Stimulated activated CD8-positive, alpha-beta memory T cell treated with anti-CD3 and anti-CD28 coated beads, Interleukin-7, amount 100 ng/mL, for 24 hours (primary cell): Measurements from ENCODE around the gene AKIRIN1.
A peak's percentile ranks its signal among the peaks of the same experiment; 100 is the strongest.
"Not testable (repeated sequence)": the region's sequence is repeated elsewhere in the genome, so short reads cannot be mapped to it uniquely, and the experiment has no call there.

Source experiments
- DNase-seq: peaks from one replicate; pipeline ENCODE4 v3.0.0-alpha.2; 2020; ENCODE audit warnings: low read depth

Gene AKIRIN1, protein sequence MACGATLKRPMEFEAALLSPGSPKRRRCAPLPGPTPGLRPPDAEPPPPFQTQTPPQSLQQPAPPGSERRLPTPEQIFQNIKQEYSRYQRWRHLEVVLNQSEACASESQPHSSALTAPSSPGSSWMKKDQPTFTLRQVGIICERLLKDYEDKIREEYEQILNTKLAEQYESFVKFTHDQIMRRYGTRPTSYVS

DNA sequence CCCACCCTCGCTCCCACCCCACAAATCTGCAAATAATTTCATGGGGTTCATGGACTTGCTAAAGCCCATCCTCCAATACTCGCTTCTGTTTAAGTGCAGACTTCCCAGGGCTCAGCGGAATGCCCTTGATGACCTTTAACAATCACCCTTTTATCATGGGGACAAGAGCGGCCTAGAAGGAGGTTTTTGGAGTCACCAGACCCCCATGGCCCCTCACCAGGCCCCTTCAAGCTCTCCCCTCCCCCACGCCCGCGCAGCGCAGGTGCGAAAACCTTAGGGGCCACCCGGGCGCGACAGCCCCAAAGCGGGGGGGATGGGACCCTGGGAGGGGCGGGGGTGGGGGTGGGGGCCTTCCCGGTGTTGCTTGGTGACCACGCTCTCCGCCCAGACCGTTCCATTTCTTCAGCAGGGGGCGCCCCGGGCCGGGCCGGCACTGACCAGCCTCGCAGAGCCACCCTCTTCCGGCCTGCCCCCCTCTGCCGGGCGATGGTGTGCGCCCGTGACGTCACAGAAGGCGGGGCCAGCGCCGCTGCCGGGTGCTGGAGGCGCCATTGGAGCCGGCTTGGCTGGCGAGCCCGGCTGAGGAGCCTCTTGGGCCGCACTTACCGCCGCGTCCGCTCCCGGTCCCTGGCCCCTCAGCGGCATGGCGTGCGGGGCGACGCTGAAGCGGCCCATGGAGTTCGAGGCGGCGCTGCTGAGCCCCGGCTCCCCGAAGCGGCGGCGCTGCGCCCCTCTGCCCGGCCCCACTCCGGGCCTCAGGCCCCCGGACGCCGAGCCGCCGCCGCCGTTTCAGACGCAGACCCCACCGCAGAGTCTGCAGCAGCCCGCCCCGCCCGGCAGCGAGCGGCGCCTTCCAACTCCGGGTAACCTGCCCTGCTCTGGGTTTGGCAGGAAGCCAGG, at the start of gene AKIRIN1:
Gene AKIRIN1, plus strand, starts transcription at position 539 of the 900 bp plus-strand sequence. Its CDS starts 105 bp downstream, at position 644.
- DNase-seq, result peak; percentile 93

DNA sequence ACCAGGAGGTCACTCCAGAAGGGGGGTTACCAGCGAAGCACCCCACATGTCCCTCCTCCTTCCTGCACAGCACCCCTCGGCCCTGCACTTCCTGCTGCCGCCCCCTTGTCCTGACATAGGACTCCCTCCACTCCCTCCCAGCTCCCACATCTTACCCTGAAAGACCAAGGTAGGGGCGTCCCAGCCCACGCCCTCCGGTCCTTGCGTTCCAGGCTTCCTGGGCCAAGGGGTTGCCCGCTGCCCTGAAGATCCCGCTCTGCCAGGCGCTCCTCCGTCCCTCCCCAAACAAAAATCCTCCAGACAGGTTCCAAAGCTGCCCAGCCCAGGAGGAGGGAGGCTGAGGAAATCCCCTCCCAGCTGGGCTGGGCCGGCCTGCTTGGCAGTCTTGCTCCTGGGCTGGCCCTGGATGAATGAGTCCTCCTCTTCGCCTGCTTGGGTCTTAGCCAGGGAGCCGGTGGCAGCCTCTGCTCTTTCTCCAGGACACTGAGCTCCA, 49.5 kb upstream of the AKIRIN1 start, which contains the start of gene RHBDL2:
Gene RHBDL2, minus strand, starts transcription at position 304 of the 493 bp plus-strand sequence. CDS start 22,618 bp downstream, outside the sequence.
- DNase-seq, result no peak

DNA sequence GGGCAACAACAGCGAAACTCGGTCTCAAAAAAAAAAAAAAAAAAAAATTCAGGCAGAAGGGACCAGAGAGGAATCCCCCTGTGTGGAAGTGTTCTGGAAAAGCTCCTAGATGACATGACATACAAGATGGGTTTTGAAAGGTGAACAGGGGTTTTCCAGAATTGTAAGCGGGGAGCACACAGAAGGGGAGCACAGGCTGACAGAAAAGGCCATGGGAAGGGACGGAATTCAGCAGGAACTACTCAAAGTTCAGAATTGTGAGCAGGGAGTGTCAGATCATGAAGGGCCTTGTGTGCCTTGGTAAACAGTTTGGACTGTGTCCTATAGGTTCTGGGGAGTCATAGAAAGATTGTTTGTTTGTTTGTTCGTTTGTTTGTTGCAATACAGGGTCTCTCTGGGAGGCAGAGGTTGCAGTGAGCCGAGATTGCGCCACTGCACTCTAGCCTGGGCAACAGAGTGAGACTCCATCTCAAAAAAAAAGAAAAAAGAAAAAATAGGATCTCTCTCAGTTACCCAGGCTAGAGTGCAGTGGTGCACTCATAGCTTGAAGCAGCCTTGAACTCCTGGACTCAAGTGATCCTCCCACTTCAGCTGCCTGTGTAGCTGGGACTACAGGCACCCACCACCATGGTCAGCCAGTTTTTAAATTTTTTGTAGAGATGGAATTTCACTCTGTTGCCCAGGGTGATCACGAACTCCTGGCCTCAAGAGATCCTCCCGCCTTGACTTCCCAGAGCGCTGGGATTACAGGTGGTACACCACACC, 48.2 kb upstream of the AKIRIN1 start:
- DNase-seq, result no peak

DNA sequence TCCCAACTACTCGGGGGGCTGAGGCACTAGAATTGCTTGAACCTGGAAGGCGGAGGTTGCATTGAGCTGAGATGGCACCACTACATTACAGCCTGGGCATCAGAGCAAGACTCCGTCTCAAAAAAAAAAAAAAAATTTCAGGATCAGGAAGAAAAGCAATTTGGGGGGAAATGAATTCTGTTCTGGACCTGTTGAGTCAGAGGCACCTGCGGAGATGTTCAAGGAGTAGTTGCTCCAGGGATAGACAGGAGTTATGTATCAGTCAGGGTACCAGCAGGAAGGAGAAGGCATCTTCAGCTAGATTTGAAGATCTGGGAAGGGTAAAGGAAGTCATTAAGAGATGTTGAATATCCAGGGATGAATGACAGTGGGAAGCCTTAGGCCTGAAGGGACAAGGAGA, 46.5 kb upstream of the AKIRIN1 start:
- no peak for DNase-seq

DNA sequence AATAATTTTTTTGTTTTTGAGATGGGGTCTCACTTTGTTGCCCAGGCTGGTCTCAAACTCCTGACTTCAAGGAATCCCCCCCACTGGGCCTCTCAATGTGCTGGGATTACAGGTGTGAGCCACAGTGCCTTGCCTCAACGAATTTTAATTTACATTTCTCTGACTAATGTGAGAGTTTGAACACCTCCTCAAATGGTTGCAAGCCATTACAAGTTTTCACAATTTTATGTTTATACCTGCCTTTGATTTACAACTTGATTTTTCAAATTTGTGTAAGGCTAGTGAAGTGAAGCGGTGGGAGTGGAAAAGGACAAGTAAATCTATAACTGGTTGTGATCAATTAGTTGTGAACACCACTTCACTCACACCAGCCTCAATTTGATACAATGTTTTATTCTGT, 40.5 kb upstream of the AKIRIN1 start:
- DNase-seq, result no peak

DNA sequence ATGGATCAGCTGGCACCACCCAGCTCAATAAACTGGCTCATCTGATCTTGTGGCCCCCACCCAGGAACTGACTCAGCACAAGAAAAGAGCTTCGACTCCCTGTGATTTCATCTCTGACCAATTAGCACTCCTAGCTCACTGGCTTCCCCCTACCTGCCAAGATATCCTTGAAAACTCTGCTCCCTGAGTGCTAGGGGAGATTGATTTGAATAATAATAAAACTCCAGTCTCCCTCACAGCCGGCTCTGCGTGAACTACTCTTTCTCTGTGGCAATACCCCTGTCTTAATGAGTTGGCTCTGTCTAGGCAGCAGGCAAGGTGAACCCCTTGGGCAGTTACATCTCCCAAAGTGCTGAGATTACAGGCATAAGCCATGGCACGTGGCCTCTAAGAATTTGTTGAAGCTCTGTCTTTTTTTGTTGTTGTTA, 37.6 kb upstream of the AKIRIN1 start:
- DNase-seq, result no peak

DNA sequence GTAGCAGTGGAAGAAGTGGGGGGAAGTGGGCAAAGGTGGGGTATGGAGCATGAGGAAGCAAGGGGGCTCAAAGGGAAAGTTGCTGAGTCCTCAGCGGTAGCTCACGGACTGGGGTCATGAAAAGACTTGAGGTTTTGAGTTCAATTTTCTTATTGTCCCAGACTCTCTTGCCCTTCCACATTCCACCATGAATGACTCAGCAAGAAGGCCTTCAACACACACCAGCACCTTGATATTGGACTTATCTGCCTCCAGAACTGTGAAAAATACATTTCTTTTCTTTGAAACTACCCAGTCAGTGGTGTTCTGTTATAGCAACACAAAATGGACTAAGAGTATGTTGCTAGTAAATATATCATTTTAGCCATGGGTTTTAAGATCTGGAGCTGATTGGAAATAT, 32.1 kb upstream of the AKIRIN1 start:
- DNase-seq, result no peak

DNA sequence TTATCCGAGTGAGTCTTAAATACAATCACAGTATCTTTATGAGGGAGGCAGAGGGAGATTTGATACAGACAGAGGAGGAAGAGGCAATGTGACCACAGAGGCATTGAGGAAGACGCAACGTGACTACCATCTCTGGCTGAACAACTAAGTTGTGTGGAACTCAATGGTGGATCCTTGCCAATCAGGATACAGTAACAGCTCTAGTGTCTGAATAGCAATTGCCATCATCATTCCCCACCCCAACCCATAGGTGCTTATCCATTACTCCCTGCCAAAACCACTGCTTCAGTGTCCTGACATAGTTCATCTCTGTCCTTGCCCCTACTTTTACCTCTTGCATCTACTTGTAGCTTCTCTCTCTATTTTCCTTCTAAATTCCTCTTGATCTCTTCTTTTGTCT, 29.0 kb upstream of the AKIRIN1 start:
- DNase-seq, result no peak

DNA sequence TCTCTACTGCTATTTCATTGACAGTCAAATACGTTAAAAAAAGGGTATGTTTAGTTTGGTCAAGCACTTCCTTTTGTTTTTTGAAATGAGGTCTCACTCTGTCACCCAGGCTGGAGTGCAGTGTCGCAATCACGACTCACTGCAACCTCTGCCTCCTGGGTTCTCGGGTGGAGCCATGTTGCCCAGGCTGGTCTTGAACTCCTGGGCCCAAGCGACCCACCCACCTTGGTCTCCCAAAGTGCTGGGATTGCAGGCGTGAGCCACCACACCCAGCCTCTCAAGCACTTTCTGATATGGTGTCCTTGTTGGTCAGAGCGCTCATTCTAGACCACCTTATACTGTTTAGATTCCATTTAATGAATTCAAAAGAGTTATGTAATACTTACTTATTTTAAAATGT, 28.5 kb upstream of the AKIRIN1 start:
- no peak for DNase-seq

DNA sequence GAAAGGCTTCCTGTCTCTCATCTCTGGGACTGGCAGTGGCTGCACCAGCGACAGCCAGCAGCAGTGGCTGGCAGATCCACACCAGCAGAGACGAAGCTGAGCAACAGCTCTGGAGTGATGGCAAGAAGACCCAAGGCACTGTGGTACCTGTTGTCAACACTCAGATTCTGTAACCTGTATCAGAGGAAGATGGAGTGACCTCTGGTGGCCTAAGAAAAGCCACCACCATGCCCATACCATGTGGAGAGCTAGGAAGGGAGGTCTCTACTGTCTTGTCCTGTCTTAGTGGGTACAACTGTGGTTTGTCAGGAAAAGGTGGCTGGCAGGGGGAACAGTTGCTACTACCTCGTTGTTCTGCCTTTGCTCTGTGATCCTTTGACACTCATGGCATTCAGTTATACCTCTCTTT, 26.9 kb upstream of the AKIRIN1 start:
- no peak for DNase-seq

DNA sequence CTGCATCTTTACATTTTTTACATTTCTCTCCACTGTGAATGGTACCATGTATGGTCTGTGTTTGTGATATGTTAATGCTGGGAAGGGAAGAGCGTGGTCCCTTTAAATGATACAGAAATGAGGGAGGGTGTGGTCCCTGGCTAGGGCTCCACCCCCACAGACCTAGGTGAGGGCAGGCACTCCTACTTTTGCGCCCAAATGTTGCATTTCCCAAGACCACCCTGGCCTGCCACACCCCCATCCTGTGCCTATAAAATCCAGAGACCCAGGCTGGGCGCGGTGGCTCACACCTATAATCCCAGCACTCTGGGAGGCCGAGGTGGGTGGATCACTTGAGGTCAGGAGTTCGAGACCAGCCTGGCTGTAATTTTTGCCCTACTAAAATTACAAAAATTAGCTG, 17.9 kb upstream of the AKIRIN1 start:
- DNase-seq, result not testable (repeated sequence)

DNA sequence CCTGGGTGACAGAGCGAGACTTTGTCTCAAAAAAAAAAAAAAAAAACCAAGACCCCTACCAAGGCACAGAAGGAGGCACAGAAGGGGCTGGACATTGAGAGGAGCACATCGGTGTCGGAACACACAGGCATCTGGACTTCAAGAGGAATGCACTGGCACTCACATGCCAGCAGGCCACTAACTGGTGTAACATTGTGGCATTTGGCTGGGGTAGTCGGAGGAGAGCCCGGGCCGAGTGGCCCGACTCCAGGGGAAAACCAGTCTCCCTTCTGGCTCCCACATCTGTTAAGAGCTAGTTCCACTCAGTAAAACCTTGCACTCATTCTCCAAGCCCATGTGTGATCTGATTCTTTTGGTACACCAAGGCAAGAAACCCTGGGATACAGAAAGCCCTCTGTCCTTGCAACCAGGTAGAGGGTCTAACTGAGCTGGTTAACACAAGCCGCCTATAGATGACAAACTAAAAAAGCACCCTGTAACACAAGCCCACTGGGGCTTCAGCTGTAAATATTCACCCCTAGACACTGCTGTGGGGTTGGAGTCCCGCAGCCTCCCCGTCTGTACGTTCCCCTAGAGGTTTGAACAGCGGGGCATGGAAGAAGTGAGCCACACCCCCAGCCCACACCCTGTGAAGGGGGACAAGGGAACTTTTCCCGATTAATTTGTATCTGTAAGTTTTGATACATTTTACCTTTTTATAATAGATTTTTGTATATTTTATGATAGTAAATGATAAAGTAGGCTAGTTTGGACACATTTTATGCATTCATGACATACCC, 17.2 kb upstream of the AKIRIN1 start:
- no peak for DNase-seq

DNA sequence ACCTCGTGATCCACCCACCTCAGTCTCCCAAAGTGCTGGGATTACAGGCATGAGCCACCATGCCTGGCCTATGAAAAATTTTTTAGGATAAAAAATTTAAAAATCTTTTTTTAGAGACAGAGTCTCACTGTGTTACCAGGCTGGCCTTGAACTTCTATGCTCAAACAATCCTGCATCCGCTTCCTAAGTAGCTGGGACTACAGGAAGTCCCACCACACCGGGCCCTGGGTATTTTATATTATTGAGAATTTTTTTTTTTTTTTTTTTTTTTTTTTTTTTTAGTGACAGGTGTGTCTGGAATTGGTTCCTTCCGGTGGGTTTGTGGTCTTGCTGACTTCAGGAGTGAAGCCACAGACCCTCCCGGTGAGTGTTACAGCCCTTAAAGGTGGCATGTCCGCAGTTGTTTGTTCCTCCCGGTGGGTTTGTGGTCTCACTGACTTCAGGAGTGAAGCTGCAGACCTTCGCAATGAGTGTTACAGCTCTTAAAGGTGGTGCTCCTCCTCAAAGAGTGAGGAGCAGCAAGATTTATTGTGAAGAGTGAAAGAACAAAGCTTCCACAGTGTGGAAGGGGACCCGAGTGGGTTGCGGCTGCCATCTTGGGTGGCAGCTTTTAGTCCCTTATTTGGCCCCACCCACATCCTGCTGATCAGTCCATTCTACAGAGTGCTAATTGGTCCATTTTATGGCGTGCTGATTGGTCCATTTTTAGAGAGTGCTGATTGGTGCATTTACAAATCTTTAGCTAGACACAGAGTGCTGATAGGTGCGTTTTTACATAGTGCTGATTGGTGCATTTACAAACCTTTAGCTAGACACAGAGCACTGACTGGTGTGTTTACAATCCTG, 13.5 kb upstream of the AKIRIN1 start:
- DNase-seq, result not testable (repeated sequence)

DNA sequence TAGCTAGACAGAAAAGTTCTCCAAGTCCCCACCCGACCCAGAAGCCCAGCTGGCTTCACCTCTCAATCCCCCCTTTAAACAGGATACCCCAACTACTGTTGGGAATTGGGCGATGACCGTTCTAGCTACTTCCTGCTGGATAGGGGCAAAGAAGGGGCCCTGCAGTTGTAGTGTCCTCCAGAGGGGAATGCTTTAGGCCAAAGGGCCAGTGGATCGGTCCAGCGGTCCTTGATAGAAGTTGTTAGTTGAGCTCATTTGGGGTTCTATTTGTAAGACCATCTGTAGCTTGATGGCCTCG, 12.9 kb upstream of the AKIRIN1 start:
- DNase-seq, result not testable (repeated sequence)

DNA sequence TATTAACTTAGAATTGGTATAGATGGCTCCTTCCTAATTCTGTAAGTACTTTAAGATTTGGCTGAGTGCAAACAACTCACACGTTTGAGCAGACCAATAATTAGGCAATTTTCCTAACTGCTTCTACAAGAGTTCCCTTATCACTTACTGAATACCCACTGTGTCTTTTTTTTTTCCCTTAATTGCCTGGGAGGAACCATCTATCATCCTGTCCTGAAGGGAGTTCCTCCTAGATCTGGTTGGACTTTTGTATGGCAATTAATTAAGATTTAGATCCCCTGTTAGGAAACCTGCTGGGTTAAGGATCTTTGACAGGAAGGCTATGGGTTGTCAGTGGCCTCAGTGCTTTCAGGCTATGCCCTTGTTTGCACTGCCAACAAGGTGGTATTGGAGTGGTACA, 11.7 kb upstream of the AKIRIN1 start:
- not testable (repeated sequence) for DNase-seq

DNA sequence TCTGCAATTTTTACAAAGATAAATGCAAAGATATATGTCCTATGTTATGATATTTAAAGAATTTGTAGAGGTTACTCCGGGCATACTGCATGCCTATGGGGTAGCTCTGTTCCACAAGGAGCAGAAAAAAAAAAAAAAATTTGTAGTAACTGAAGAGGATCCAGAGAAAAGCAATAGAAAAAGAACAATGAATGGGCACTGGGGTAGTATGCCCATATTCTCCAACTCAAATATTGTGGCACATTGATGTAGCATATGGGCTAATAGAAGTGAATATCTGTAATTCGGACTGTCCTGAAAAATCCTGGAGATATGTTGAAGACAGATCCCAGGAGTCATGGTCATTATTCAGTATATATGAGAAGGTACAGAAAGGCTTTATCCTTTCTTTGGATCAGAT, 1.1 kb upstream of the AKIRIN1 start:
- no peak for DNase-seq

DNA sequence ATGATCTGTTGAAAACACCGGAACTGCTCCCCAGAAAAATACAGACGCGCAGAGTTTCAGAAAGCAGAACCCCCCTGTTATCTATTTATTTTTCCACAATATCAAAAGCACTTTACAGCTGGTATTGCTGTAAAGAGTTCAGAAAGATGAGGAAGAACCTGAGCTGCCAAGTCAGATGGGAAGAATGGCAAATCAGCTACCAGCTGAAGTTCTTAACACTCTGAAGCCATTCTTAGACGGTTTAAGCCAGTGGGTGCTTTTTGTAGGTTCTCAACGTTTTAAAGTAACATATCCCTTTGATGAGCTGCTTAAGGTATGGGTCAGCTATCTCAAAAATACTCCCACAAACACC, 714 bp upstream of the AKIRIN1 start:
- no peak for DNase-seq

DNA sequence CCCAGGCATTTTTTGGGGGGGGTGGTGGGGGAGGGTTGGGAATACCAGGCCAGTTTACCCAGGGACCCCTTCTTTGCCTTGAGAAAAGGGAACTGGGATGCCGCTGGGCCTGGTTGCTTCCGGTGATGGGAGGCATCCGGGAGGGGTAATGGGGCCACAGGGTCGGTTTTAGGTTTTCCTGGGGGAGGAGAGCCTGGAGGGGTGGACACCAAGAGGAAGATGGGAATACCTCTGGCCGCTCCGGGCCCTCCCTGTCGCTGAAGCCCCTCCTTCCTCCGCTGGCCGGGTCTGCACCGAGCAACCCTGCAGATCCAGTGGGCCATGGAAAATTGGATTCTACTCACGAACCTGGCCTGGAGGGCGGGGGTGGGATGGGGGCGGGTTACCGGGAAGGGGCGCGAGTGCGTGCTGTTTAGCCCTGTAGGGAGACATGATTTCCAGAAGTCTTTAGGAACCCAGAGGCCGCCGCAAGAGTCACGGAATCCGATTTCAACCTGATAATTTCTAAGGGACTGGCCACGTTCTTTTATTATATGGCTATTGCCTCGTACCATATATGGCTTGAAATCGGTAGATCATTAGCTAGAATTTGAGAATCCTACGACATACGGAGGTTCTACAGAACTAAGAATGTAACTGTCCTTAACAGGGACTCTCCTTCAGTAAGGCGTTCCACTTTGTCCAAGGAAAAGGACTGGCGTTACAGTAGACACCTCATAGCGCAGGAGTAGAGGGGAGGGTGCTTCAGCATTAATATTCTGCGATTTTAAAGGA, 749 bp downstream of the AKIRIN1 start:
- no peak for DNase-seq

DNA sequence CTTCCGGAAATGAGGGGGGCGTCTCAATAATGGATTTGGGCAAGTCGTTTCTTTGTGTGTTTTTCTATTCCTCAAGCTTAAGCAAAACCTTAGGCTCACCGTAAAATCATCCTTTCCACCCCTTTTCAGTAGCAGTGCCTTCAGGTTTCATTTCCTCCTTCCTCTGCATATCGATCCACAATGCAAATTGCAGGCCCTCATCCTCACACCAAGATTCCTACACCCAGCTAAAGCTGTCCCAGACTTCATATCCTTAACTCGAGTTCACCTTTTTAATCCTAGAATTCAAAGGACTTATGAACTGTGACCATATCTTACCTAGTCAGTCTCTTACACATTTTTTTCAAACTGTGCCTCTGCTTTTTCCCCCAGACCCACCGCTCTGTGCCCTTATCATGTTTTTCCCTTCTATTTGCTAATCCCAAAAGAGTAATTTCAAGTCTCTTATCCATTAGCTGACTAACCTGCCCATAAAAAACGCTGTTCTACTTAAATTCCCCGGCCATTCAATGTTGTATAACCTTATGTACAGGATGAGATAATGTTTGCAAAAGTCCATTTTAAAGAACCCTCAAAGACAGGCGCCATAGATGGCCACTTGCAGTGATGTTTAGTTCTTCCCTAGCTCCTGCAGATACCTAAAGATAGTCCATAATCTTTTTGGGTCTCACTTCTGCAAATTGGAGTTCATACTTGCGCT, 1.5 kb downstream of the AKIRIN1 start:
- DNase-seq, result no peak

DNA sequence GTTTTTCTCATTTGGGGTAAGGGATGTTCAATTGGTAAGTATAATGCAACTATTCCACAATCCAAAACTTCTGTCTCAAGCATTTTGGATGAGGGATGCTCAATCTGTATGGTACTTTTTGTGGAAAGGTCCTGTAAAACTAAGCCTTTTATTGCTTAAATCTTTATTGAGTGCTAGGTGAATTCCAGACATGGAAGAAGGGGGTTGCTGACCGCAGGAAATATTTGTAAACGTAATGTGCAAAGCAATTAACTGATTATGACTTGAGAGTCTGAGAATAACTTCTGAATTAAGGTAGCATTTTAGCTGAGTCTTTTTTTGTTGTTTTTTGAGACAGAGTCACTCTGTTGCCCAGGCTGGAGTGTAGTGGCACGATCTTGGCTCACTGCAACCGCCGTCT, 3.1 kb downstream of the AKIRIN1 start:
- no peak for DNase-seq
